Measurements from ENCODE around the gene NMNAT3. TPM values are rescaled to one million over a fixed set of nuclear protein-coding genes. Genes with fewer than 3 reads are reported as not detected.

Gene NMNAT3
- total RNA-seq, 1 donor = 1.5 TPM

DNA sequence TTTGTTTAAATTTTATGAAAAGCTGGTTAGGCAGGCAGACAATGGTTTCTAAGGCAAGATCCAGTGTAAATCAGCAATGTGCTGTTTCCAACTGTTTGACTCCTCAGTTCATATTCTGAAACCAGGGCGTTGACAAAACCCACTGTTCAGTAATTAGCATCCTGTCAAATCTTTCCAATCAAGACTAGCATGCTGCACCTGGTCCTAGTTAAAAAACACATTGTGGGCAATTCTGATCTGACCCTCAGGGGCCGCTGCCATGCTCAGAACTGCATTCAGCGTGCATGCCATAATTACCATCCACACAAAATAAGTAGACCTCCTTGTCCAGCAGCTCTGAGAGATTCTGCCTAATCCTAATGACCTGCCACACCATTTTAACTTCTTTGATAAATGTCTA is 117.4 kb downstream of the NMNAT3 start:
- Histone ChIP-seq H3K27me3 (ENCODE audit: insufficient read depth, low read length) (no peaks in the 10 kb centered on the region), H3K9me3 (ENCODE audit: low read depth, low read length) (no peaks in the 10 kb centered on the region), H3K4me1 (ENCODE audit: insufficient read depth, low read length) (no peaks in the 10 kb centered on the region), H3K4me3 (ENCODE audit: low read length) (no peak overlapping the region)

GRCh38 chr3:139559541-139559940 is 118.2 kb downstream of the NMNAT3 start:
- no peak overlapping the region for H3K4me3 ChIP-seq (ENCODE audit: low read length)
- H3K9me3 ChIP-seq (ENCODE audit: low read depth, low read length) = no peaks in the 10 kb centered on the region
- no peaks in the 10 kb centered on the region for H3K4me1 ChIP-seq (ENCODE audit: insufficient read depth, low read length)
- no peaks in the 10 kb centered on the region for H3K27me3 ChIP-seq (ENCODE audit: insufficient read depth, low read length)

- Histone ChIP-seq H3K4me1 (ENCODE audit: insufficient read depth, low read length) (no peaks in the 10 kb centered on the region), H3K9me3 (ENCODE audit: low read depth, low read length) (no peaks in the 10 kb centered on the region), H3K4me3 (ENCODE audit: low read length) (no peak overlapping the region), H3K27me3 (ENCODE audit: insufficient read depth, low read length) (no peaks in the 10 kb centered on the region)
Measured at GRCh38 chr3:139558351-139559266, 119.2 kb downstream of the NMNAT3 start.

GRCh38 chr3:139557041-139557440 is 120.7 kb downstream of the NMNAT3 start:
- Histone ChIP-seq H3K27me3 (ENCODE audit: insufficient read depth, low read length) (no peaks in the 10 kb centered on the region), H3K4me3 (ENCODE audit: low read length) (no peak overlapping the region), H3K4me1 (ENCODE audit: insufficient read depth, low read length) (no peaks in the 10 kb centered on the region), H3K9me3 (ENCODE audit: low read depth, low read length) (no peaks in the 10 kb centered on the region)

GRCh38 chr3:139555249-139555648 is 122.5 kb downstream of the NMNAT3 start:
- Histone ChIP-seq H3K4me3 (ENCODE audit: low read length) (no peak overlapping the region), H3K4me1 (ENCODE audit: insufficient read depth, low read length) (no peaks in the 10 kb centered on the region), H3K9me3 (ENCODE audit: low read depth, low read length) (no peaks in the 10 kb centered on the region), H3K27me3 (ENCODE audit: insufficient read depth, low read length) (no peaks in the 10 kb centered on the region)

DNA sequence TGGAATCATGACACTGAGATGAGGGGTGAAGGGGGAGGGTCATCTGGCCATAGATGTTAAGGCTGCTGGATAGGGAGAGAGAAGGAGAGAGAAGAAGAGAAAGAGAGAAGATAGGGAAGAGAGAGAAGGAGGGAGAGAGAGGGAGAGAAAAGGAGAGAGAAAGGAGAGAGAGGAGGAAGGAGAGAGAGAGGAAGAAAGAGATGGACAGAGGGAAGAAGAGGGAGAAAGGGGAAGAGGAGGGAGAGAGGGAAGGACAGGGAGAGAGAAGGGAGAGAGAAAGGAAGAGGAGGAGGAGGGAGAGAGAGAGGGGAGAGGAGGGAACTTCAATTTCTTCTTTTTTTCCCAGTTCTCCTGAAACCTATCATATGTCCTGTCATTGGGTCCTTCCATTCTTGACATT is 123.1 kb downstream of the NMNAT3 start:
- Histone ChIP-seq H3K9me3 (ENCODE audit: low read depth, low read length) (no peaks in the 10 kb centered on the region), H3K4me1 (ENCODE audit: insufficient read depth, low read length) (no peaks in the 10 kb centered on the region), H3K27me3 (ENCODE audit: insufficient read depth, low read length) (no peaks in the 10 kb centered on the region), H3K4me3 (ENCODE audit: low read length) (no peak overlapping the region)

DNA sequence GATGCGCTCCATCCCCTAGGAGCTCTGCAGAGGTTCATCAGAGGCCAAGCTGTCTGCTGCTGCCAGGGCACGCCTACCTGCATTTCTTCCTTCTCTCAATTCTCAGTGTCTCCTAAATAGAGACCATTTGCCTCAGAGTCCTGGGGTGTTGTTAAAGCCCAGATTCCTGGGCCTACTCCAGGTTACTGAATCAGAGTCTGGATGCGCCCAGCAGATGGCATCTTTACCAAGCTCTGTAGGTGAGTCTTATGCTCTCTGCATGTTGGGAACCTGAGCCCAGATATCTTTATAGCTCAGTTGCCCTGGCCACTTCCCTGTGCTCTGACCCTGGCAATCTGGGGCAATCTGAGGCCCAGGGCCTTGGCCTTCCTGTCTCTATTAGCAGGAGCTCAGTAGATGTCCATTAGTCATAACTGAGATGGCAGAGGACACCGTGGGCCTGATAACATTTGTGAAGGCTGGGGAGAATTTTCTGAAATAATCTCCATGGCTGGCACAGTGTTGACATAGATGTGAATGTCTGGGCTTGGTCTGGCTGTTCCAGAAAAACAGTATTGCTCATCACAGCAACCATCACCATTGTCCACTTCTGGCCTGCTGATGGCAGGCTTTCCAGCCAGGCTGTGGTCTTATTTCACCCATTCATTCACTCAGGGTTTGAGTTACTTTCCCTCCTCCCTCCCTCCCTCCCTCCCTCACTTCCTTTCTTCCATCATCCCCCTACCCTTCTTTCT is 125.0 kb downstream of the NMNAT3 start:
- H3K9me3 ChIP-seq (ENCODE audit: low read depth, low read length) = no peaks in the 10 kb centered on the region
- H3K4me1 ChIP-seq (ENCODE audit: insufficient read depth, low read length) = no peaks in the 10 kb centered on the region
- no peak overlapping the region for H3K4me3 ChIP-seq (ENCODE audit: low read length)
- no peaks in the 10 kb centered on the region for H3K27me3 ChIP-seq (ENCODE audit: insufficient read depth, low read length)

DNA sequence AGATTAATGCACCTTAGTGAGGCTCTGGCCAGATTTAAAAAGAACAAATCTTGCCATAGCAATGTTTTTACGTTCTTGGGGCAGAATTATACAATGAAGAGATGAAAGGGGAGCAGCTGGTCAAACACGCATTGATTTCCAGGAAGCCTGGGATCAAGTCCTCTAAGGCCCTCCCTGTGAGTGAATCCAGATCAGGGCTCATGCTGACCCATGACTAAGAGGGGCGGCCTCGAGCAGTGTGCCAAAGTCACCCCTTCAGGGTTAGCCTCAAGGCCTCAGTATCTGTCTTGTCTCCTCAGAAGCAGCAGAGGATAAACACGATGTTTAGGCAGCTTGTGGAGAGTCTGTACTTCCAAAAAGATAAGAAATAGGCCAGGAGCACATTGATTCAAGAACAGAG is 129.0 kb downstream of the NMNAT3 start:
- Histone ChIP-seq H3K4me3 (ENCODE audit: low read length) (no peak overlapping the region), H3K9me3 (ENCODE audit: low read depth, low read length) (no peaks in the 10 kb centered on the region), H3K27me3 (ENCODE audit: insufficient read depth, low read length) (no peaks in the 10 kb centered on the region), H3K4me1 (ENCODE audit: insufficient read depth, low read length) (no peaks in the 10 kb centered on the region)

GRCh38 chr3:139547666-139548065 is 130.1 kb downstream of the NMNAT3 start:
- no peaks in the 10 kb centered on the region for H3K27me3 ChIP-seq (ENCODE audit: insufficient read depth, low read length)
- no peaks in the 10 kb centered on the region for H3K4me1 ChIP-seq (ENCODE audit: insufficient read depth, low read length)
- no peak overlapping the region for H3K4me3 ChIP-seq (ENCODE audit: low read length)
- H3K9me3 ChIP-seq (ENCODE audit: low read depth, low read length) = no peaks in the 10 kb centered on the region

GRCh38 chr3:139546772-139547171 is 131.0 kb downstream of the NMNAT3 start:
- Histone ChIP-seq H3K4me3 (ENCODE audit: low read length) (no peak overlapping the region), H3K9me3 (ENCODE audit: low read depth, low read length) (no peaks in the 10 kb centered on the region), H3K27me3 (ENCODE audit: insufficient read depth, low read length) (peaks cover under 1% of the 10 kb centered on the region), H3K4me1 (ENCODE audit: insufficient read depth, low read length) (no peaks in the 10 kb centered on the region)

DNA sequence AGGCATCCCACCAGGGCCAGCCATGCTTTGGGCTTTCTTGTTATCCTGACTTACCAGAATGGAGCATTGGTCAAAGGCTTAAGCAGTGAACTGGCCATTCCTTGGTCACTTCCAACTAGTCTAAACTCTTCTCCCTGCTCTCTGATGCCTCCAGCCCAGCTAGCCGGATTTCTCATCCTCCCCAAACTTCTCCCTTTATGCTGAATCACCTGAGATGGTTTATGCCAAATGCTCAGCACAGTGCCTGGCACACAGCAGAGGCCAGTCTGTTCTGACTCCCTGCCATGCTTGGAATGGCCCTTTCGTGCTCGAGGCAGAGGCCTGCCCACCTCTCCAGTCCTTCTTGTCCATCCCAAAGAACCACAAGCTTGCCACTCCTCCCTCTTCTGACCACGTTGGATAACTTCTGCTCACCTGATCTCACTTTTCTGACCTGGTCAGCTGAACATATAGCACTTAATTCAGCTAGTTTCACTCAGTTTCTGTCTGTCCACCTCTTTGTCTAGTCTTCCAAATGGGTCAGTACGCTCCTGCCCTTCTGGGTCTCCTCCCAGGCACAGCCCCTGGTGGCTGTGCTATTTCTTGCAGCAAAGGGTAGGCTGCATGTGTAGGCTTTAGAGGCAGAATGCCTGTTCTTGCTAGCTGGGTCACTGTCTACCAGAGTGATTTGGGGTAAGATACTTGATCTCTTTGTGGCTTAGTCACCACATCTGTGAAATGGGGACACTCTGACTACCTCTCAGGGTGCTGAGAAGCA is 136.1 kb downstream of the NMNAT3 start:
- Histone ChIP-seq H3K4me3 (ENCODE audit: low read length) (no peak overlapping the region), H3K9me3 (ENCODE audit: low read depth, low read length) (no peaks in the 10 kb centered on the region), H3K4me1 (ENCODE audit: insufficient read depth, low read length) (peaks cover 11% of the 10 kb centered on the region), H3K27me3 (ENCODE audit: insufficient read depth, low read length) (peaks cover 39% of the 10 kb centered on the region)

GRCh38 chr3:139540651-139541531 is 136.9 kb downstream of the NMNAT3 start:
- no peak overlapping the region for H3K4me3 ChIP-seq (ENCODE audit: low read length)
- H3K9me3 ChIP-seq (ENCODE audit: low read depth, low read length) = no peaks in the 10 kb centered on the region
- H3K27me3 ChIP-seq (ENCODE audit: insufficient read depth, low read length) = peaks cover 39% of the 10 kb centered on the region
- H3K4me1 ChIP-seq (ENCODE audit: insufficient read depth, low read length) = peaks cover 11% of the 10 kb centered on the region

GRCh38 chr3:139538733-139539132 is 139.0 kb downstream of the NMNAT3 start:
- Histone ChIP-seq H3K4me1 (ENCODE audit: insufficient read depth, low read length) (peaks cover 11% of the 10 kb centered on the region), H3K4me3 (ENCODE audit: low read length) (no peak overlapping the region), H3K27me3 (ENCODE audit: insufficient read depth, low read length) (peaks cover 39% of the 10 kb centered on the region), H3K9me3 (ENCODE audit: low read depth, low read length) (no peaks in the 10 kb centered on the region)

All from mononuclear cell (primary cell).